22Rv1 (cell line): Measurements from ENCODE around the gene ALOX15B.

Source experiments
- ZFX ChIP-seq: fragments of 450-650 bp; IDR thresholded peaks from 2 replicates; pipeline ENCODE4 v1.6.1; 2017; ENCODE audit warnings: antibody characterized with exemption, borderline replicate concordance
- TF ChIP-seq, protein P1 (sequence below): fragments of 450-650 bp; IDR thresholded peaks from 2 replicates; pipeline ENCODE4 v1.5.1; 2017; ENCODE audit warnings: mild to moderate bottlenecking

DNA sequence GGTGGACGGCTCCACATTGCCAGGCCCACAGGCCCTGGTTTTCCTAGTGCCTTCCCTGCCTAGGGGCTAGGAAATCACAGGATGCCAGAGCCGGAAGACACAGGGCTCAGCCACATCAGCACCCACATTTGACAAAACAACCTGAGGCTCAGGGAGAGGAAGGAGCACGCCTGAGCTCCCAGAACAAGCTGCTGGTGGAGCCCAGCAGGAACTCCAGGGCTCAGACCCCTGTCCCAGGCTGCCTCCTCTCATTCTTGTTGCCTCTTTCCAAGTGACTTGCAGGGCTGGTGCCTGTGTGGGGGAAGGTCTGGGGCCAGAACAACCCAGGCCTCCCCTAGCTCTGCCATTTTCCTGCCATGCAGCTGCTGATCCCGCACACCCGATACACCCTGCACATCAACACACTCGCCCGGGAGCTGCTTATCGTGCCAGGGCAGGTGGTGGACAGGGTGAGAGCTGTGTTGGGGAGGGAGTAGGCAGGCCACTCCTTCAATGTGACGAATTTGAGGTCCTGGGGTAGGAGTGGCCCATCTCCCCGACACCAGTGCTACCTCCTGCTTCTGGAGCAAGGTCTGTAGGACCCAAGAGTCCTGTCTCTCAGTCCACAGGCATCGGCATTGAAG is 7.6 kb downstream of the ALOX15B start:
- TF ChIP-seq, protein P1, sequence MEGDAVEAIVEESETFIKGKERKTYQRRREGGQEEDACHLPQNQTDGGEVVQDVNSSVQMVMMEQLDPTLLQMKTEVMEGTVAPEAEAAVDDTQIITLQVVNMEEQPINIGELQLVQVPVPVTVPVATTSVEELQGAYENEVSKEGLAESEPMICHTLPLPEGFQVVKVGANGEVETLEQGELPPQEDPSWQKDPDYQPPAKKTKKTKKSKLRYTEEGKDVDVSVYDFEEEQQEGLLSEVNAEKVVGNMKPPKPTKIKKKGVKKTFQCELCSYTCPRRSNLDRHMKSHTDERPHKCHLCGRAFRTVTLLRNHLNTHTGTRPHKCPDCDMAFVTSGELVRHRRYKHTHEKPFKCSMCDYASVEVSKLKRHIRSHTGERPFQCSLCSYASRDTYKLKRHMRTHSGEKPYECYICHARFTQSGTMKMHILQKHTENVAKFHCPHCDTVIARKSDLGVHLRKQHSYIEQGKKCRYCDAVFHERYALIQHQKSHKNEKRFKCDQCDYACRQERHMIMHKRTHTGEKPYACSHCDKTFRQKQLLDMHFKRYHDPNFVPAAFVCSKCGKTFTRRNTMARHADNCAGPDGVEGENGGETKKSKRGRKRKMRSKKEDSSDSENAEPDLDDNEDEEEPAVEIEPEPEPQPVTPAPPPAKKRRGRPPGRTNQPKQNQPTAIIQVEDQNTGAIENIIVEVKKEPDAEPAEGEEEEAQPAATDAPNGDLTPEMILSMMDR, result no peak
- no peak for TF ChIP-seq ZFX
